ENCODE measurements around the gene EIF4G3.

- TF ChIP-seq CTCF (optimal IDR thresholded peaks at IDR 0.05 in 1 of 3, IDR thresholded peaks at IDR 0.05 in 1 of 3, conservative IDR thresholded peaks at IDR 0.05 in 1 of 3; ENCODE audit: extremely low read depth in 1 of 3, insufficient read depth in 2 of 3, low read length in 3 of 3), result no peak
- no peak for TF ChIP-seq EZH2 (IDR thresholded peaks at IDR 0.05; ENCODE audit: low read length)
Observed at GRCh38 chr1:21220815-21221214, 44.1 kb upstream of the EIF4G3 start.
